ENCODE data around the gene HIBCH. TPM values are rescaled to one million over a fixed set of nuclear protein-coding genes. Genes with fewer than 3 reads are reported as not detected.
"Not testable (repeated sequence)": the region's sequence is repeated elsewhere in the genome, so short reads cannot be mapped to it uniquely, and the experiment has no call there.

Gene HIBCH
- total RNA-seq, 1 experiment from 2014 or later: 20.0 TPM

DNA sequence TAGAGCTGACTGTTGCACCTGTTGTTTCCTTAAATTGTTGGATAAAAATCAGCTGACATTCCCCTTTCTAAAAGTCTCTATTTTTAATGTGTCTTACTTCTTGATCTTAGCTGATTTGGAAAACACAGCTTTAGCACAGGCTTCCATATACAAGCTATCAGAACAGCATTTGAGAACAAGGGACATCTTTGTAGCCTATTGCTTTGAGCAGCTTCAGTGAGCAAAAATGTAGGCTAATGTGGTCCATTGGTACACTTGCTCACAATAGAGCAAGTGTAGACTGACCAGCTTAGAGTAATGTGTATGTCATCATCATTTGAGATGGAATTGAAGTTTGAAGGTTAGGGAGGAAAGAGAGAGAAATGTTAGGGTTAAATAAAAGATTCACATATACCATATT, 30.7 kb upstream of the HIBCH start:
- DNase-seq (ENCODE audit: low read depth, low spot score): no peak
- in situ Hi-C loops (cut with HindIII; ENCODE audit: low pct_unique_long_range_greater_than_20kb, low sequenced_read_pairs): no loop called here

DNA sequence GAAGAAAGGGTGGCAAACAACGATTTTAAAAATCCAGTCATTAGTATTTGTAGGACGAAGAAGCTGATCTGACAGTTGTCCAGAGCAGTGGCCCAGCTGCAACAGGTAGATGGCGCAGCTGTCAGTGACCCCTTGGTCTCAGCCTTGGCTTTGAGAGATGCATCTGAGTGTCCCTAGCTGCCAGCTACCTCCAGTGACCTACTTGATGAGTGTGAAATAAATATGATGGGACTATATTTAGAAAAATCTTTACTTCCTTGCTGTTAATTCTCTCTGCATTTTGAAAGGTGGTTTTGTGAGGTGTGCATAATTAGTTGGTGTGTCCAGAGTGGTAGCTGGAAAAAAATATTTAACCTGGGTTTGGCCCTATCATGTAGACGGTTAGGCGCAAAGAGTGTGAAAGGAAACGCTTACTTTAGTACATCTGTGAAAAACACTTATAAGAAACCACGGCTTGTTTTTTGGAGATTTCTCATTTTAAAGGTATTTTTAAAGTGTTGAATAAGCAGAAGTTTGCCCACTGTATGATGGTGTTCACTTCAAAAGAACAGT, 24.7 kb upstream of the HIBCH start:
- peak; percentile 47 for DNase-seq (ENCODE audit: low read depth, low spot score)
- in situ Hi-C loops (cut with HindIII; ENCODE audit: low pct_unique_long_range_greater_than_20kb, low sequenced_read_pairs): no loop called here

DNA sequence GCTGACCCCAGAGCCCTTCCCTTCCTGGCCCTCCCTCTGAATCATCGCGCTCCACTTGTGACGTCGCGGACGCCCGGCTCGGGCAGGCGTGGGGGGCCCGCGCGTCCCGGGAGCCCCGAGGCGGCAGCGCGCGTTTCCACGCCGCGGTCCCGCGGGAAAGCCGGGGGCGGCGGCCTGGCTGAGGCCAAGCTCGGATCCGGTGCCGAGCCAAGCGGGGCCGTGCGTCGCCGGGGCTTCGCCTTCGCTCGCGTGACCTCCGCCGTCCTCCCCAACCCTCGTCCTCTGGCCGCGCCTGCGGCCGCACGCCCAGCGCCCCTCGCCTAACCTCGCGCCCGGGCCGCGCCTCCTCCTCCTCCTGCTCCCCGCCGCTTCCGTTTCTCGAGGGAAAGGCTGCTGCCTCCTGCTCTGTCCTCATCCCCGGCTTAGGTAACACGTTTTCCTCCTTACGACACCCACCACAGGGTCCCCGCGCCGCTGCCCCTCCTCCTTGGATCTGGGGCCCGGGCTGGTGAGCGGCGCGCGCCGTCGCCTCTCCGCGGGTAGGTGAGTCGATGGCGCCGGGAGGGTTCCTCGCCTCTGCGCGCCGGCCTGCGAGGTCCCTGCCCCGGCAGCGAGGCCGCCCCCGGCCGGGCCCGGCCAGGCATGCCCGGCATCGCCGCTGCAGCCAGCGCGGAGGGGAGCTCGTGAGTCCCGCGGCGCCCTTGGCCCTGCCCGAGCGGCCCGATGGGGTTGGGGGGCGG, 24.1 kb upstream of the HIBCH start, which contains the start of gene INPP1:
INPP1 (plus strand) TSS at position 54 of the 740 bp plus-strand sequence. CDS start 16,514 bp downstream, outside the sequence.
- DNase-seq (ENCODE audit: low read depth, low spot score): peak; percentile 15
- in situ Hi-C loops (cut with HindIII; ENCODE audit: low pct_unique_long_range_greater_than_20kb, low sequenced_read_pairs): no loop called here

DNA sequence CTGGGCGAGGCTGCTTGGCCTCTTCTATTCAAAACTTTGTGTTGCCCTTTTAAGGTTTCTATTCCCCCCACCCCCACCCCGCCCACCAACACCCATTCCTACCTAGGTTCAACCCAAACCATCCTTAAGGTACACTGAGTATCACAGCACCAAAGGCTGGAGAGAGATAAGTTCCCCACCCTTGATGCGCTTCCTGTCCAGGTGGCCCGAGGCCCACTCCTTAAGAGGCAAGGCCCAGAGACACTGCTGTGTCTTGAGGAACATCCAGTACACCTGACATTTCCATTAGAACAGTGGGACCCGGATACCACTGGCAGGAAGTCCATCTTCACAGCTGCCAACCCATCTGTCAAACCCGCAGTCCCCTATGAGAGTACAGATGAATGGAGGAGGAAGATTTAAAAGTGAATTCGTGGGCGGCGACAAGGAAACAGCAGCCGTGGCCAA, 23.5 kb upstream of the HIBCH start:
- DNase-seq (ENCODE audit: low read depth, low spot score): peak; percentile 23
- in situ Hi-C loops (cut with HindIII; ENCODE audit: low pct_unique_long_range_greater_than_20kb, low sequenced_read_pairs): no loop called here

DNA sequence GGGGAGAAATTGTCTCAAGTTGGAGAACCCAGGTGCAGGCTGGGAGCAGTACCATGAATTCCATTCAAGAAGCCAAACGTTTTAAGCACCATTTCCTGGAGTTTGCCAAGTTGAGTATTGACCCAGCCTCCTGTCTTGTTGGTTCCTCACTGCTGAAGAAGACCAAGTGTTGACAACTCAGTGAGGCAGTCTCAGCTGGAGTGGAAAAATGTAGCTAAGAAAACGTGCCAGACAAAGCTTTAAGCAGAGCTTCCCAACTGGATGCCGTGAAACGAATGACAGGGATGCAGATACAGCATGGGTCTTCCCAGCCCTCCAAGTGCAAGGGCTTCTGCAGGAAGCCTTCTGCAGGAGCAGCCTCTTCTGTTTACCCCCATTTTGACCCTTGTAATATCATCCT, 23.0 kb upstream of the HIBCH start:
- in situ Hi-C loops (cut with HindIII; ENCODE audit: low pct_unique_long_range_greater_than_20kb, low sequenced_read_pairs): no loop called here
- no peak for DNase-seq (ENCODE audit: low read depth, low spot score)

DNA sequence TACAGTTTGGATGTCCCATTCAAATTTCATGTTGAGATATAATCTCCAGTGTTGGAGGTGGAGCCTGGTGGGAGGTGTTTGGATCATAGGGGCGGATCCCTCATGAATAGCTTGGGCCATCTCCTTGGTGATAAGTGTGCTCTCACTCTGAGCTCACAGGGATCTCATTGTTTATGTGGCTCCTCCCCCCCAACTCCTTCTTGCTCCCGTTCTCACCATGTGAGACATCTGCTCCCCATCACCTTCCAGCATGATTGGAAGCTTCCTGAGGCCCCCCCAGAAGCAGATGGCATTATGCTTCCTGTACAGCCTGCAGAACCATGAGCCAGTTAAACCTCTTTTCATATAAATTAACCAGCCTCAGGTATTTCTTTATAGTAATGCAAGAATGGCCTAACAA, 20.7 kb upstream of the HIBCH start:
- in situ Hi-C loops (cut with HindIII; ENCODE audit: low pct_unique_long_range_greater_than_20kb, low sequenced_read_pairs): no loop called here
- peak; percentile 78 for DNase-seq (ENCODE audit: low read depth, low spot score)

DNA sequence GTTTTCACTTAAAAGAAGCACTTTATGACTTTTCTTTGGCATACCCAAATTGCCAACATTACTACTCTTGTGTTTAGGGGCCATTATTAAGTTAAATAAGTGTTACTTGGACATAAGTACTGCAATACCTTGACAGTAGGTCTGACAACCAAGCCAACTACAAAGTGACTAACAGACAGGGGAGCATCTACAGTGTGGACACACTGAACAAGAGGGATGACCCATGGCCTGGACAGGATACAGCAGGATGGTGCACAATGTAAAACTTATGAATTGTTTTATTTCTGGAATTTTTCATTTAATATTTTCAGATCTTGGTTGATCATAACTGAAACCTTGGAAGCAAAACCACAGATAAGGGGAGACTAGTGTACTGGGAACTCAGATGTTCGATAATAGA, 19.8 kb upstream of the HIBCH start:
- DNase-seq (ENCODE audit: low read depth, low spot score): no peak
- in situ Hi-C loops (cut with HindIII; ENCODE audit: low pct_unique_long_range_greater_than_20kb, low sequenced_read_pairs): no loop called here

DNA sequence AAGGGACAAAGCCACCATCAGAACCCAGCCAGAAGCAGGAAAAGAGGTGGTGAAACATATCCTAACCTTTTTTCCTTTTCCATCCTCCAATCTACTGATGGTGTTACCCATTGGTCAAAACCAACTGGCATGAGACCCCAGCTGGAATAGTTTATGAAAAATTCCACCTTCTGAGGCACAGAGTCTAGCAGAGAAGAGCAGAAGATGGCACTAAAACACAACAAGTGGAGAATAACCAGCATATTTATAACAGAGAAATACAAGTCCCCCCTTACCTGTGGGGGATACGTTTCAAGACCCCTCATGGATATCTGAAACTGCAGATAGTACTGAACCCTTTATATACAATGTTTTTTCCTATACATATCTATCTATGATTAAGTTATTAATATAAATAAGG, 18.8 kb upstream of the HIBCH start:
- in situ Hi-C loops (cut with HindIII; ENCODE audit: low pct_unique_long_range_greater_than_20kb, low sequenced_read_pairs): no loop called here
- no peak for DNase-seq (ENCODE audit: low read depth, low spot score)

DNA sequence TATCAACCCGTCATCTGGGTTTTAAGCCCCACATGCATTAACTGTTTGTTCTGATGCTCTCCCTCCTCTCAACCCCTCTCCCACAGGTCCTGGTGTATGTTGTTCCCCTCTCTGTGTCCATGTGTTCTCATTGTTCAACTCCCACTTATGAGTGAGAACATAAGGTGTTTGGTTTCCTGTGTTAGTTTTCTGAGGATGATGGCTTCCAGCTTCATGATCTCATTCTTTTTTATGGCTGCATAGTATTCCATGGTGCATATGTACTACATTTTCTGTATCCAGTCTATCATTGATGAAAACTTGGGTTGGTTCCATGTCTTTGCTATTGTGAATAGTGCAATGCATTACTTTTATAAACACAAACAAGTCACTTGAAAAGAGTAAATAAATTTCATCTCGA, 16.8 kb upstream of the HIBCH start:
- no peak for DNase-seq (ENCODE audit: low read depth, low spot score)
- in situ Hi-C loops (cut with HindIII; ENCODE audit: low pct_unique_long_range_greater_than_20kb, low sequenced_read_pairs): no loop called here

DNA sequence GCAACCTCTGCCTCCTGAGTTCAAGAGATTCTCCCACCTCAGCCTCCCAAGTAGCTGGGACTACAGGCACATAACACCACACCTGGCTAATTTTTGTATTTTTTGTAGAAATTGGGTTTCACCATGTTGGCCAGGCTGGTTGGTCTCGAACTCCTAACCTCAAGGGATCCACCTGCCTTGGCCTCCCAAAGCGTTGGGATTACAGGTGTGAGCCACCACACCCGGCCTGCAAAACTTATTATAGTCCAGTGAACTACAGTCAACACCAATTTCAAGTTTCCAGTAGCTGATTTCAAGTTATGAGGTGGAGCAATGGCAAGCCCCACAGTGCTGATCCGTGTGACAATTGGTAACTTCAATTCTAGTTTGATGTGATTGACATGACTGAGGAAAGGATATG, 16.0 kb upstream of the HIBCH start:
- DNase-seq (ENCODE audit: low read depth, low spot score); in situ Hi-C loops (cut with HindIII; ENCODE audit: low pct_unique_long_range_greater_than_20kb, low sequenced_read_pairs): not testable (repeated sequence)

DNA sequence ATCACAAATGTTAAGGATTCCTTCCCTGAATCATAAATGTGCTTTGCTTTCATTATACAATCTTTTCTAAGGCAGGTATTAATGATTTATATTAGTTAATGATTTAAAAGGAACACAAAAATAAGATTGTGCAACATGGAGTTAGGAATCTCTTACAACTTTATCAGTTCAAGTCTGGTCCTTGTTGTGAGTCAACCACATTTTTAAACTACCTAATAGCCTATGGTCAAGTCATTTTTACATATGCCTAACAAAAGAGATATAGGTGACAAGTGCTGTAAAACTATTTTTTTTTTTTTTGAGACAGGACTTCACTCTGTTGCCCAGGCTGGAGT, 15.6 kb upstream of the HIBCH start:
- DNase-seq (ENCODE audit: low read depth, low spot score): no peak
- in situ Hi-C loops (cut with HindIII; ENCODE audit: low pct_unique_long_range_greater_than_20kb, low sequenced_read_pairs): no loop called here

DNA sequence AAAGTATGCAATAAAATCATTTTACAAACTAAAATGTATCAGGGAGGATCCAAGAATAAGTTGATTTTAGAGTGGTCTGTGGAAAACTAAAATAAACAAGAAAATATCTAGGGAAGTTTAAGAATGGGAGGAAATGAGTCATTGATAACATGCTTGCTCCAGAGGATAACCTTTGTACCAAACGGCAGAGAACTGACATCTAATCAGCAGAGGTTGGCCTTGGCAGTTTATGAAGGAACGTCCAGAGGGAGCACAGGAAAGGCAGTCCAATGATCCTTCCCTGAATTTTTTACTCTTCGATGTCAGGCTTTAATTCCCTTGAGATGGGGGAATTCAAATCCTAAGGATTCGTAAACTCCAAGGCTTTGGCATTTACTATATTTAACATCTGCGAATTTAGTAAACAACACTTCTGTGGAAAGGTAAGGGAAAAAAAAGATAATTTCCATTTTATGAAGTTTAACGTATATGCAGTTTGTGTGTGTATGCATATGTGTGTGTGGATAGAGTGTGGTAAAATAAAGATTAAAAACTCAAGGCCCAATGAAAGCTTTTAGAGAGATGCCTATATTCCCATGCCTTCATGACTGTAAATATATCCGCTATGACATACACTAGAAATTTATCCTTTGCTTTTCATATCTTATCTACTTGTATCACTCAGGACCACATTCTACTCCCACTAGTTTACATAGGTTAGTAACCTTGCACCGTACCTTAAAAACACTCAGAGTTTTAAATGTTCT, 15.0 kb upstream of the HIBCH start:
- in situ Hi-C loops (cut with HindIII; ENCODE audit: low pct_unique_long_range_greater_than_20kb, low sequenced_read_pairs): no loop called here
- no peak for DNase-seq (ENCODE audit: low read depth, low spot score)

DNA sequence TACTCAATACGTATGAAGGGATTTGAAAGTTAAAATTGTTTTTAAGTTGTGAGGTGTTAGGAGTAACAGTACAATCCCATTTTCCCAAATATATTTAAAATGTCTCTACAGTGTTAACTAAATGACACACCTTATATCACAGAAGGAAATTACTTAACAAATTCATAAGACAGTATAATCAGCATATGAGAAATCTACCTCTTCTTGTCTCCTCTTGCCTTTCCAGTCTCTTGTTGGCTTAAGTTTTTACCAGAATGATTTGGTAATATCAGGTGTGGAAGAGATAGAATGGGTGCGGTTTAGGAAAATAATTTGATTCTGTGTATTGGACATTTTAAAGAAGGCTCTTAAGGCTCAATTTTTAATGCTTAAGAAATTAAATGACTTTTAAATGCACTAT, 14.3 kb upstream of the HIBCH start:
- no peak for DNase-seq (ENCODE audit: low read depth, low spot score)
- in situ Hi-C loops (cut with HindIII; ENCODE audit: low pct_unique_long_range_greater_than_20kb, low sequenced_read_pairs): no loop called here

DNA sequence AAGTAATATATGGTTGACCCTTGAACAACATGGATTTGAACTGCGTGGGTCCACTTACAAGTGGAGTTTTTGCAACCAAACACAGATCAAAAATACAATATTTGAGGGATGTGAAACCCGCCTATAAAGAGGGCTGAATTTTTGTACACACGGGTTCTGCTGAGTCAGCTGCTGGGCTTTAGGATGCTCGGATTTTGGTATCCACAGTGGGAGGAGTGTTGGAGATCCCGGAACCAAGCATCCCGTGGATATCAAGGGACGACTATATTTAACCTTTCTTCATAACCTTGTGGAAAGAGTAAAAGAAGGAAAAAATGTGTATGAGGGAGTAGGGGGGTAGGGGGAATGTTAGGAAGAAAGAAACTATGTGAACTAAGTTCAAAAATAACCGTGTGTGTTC, 13.8 kb upstream of the HIBCH start:
- in situ Hi-C loops (cut with HindIII; ENCODE audit: low pct_unique_long_range_greater_than_20kb, low sequenced_read_pairs): no loop called here
- no peak for DNase-seq (ENCODE audit: low read depth, low spot score)

DNA sequence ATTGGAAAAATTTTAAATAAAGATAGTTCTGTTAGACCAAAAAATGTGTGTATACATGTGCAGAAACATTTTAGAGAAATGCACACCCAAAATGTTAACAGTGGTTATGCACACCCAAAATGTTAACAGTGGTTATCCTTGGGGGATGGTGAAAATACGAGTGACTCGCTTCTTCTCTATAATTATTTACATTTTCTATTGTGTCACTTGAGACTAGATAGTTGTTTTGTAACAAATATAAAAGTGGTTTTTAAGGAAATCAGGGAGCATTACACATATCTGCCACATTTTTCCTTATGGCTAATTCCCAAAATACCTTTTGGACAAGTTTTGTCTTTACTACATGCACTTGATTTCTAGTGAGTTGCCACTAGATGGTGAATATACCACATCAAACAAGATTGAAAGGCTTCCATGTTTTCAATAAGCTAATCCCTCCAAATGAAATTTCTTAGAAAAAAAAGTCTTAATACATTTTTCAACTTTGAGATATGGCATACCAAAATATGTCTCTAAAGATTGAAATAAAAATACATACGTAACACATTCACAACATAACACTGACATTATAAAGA, 9.0 kb upstream of the HIBCH start:
- in situ Hi-C loops (cut with HindIII; ENCODE audit: low pct_unique_long_range_greater_than_20kb, low sequenced_read_pairs): no loop called here
- DNase-seq (ENCODE audit: low read depth, low spot score): peak; percentile 44

DNA sequence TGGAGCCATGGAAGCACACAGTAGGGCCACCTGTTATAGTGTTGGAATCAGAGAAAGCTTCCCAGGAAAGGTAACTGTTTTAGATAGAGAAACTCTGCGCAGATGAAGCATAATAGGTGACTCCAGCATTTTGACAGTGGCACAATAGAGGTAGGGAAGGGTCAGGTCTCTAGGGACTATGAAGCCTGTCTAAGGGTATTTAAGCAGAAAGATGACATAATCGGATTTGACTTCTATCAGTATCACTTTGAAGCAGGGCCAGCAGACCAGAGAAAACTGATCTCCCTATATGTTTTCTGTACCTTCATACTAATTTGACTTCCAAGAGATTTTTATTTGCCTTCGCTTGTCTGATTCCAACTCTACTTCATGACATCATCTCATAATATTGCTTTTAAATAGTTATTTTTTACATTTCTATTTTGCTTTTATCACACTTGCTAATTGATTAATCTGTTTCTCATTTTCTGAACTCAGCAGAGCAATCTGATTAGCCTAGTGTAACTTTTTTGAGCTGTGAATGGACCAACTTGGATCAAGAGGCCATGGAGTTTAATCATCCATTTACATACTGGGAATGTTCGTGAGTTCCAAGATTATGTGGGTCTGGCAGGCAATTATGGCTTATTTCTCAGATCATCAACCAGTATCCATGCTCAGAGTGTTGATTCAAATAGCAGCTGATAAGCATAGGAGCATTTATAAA, 8.4 kb upstream of the HIBCH start:
- in situ Hi-C loops (cut with HindIII; ENCODE audit: low pct_unique_long_range_greater_than_20kb, low sequenced_read_pairs): no loop called here
- DNase-seq (ENCODE audit: low read depth, low spot score): no peak

DNA sequence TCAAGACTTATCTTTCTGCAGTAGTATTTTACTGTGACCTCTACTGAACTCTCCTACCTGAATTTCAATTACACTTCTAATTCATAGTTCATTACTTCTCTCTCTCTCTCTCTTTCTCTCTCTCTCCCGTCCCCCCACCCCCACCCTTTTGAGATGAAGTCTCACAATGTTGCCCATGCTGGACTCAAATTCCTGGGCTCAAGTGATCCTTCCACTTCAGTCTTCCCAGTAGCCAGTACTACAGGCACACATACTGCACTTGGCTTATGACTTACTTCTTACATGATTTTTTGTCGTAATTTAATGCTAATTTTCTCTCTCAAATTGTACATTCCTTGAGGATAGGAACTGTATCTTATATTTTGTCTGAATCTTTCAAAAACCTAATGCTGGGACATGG, 6.0 kb upstream of the HIBCH start:
- DNase-seq (ENCODE audit: low read depth, low spot score): no peak
- in situ Hi-C loops (cut with HindIII; ENCODE audit: low pct_unique_long_range_greater_than_20kb, low sequenced_read_pairs): no loop called here

DNA sequence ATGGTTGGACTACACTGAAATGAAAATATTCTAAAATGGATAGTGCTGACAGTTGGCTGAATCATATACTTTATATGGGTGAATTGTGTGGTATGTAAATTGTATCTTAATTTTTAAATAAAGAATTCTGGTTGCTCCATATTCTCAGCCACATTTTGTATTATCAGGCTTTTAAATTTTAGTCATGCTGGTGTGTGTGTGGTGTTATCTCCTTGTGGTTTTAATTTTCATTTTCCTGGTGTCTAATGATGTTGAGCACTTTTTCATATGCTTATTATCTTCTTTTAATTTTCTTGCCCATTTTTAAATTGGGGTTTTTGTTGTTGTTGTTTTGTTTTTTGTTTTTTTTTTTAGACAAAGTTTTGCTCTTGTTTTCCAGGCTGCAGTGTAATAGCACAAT, 3.8 kb upstream of the HIBCH start:
- no peak for DNase-seq (ENCODE audit: low read depth, low spot score)
- in situ Hi-C loops (cut with HindIII; ENCODE audit: low pct_unique_long_range_greater_than_20kb, low sequenced_read_pairs): no loop called here

Data from SK-MEL-5 (cell line).